Activated T-helper 2 cell treated with anti-CD3 and anti-CD28 coated beads, Interferon-gamma antibody, Interleukin-2, Interleukin-4, amounts not matched to agents 10 μg/mL and 5 μg/mL and 100 μg/mL, durations not matched to agents 14 hours and 24 hours and 36 hours (primary cell): ENCODE data around the gene SOX5. TPM values are rescaled to one million over a fixed set of nuclear protein-coding genes. Genes with fewer than 3 reads are reported as not detected.

Experiments
- DNase-seq: peaks from one replicate; pipeline ENCODE4 v3.0.0; 2021; ENCODE audit warnings: low spot score
- H3K27ac Mint-ChIP-seq: one replicate; pipeline ENCODE4 v1.8.0; 2021; ENCODE audit warnings: mixed read lengths
- H3K27me3 Mint-ChIP-seq: one replicate; pipeline ENCODE4 v1.8.0; 2021; ENCODE audit warnings: low read depth, mixed read lengths
- H3K36me3 Mint-ChIP-seq: one replicate; pipeline ENCODE4 v1.8.0; 2021; ENCODE audit warnings: low read depth, mixed read lengths
- H3K4me1 Mint-ChIP-seq: one replicate; pipeline ENCODE4 v1.8.0; 2021; ENCODE audit warnings: low read depth, mixed read lengths
- H3K4me3 Mint-ChIP-seq: one replicate; pipeline ENCODE4 v1.8.0; 2021; ENCODE audit warnings: low read depth, mild to moderate bottlenecking, moderate library complexity, mixed read lengths
- H3K9me3 Mint-ChIP-seq: one replicate; pipeline ENCODE4 v1.8.0; 2021; ENCODE audit warnings: mixed read lengths
- intact Hi-C: fragments of 100-400 bp; cut with micrococcal nuclease; formaldehyde crosslinking; loops from one replicate; pipeline ENCODE4 v1.15.1; 2023
- total RNA-seq: library from RNA; stranded (reverse); gene quantifications from 2 replicates; pipeline ENCODE4 v1.2.3, GENCODE V29; 2022

The SOX5 gene
- total RNA-seq, 1 donor from 2014 or later = 0.34 TPM

GRCh38 chr12:23634344-23634743 is 315.1 kb downstream of the SOX5 start:
- Mint-ChIP-seq H3K9me3 (peaks cover 3% of the 10 kb centered on the region), H3K4me3 (no peak overlapping the region), H3K27ac (no peak overlapping the region), H3K36me3 (no peaks in the 10 kb centered on the region), H3K4me1 (no peaks in the 10 kb centered on the region), H3K27me3 (no peaks in the 10 kb centered on the region)
- no peak for DNase-seq
- intact Hi-C loops = no loop called here

GRCh38 chr12:23631786-23632377 is 317.6 kb downstream of the SOX5 start:
- no peaks in the 10 kb centered on the region for H3K36me3 Mint-ChIP-seq
- H3K27me3 Mint-ChIP-seq = no peaks in the 10 kb centered on the region
- H3K4me3 Mint-ChIP-seq = no peak overlapping the region
- H3K9me3 Mint-ChIP-seq = no peaks in the 10 kb centered on the region
- no peak for DNase-seq
- no peak overlapping the region for H3K27ac Mint-ChIP-seq
- intact Hi-C loops = no loop called here
- H3K4me1 Mint-ChIP-seq = no peaks in the 10 kb centered on the region

- DNase-seq = no peak
- no peak overlapping the region for H3K4me3 Mint-ChIP-seq
- H3K9me3 Mint-ChIP-seq = no peaks in the 10 kb centered on the region
- no peak overlapping the region for H3K27ac Mint-ChIP-seq
- no peaks in the 10 kb centered on the region for H3K36me3 Mint-ChIP-seq
- intact Hi-C loops = no loop called here
- no peaks in the 10 kb centered on the region for H3K27me3 Mint-ChIP-seq
- H3K4me1 Mint-ChIP-seq = no peaks in the 10 kb centered on the region
Observed at GRCh38 chr12:23630524-23630923, 318.9 kb downstream of the SOX5 start.

- Mint-ChIP-seq H3K4me3 (no peak overlapping the region), H3K9me3 (peaks cover 4% of the 10 kb centered on the region), H3K27ac (no peak overlapping the region), H3K36me3 (no peaks in the 10 kb centered on the region), H3K4me1 (no peaks in the 10 kb centered on the region), H3K27me3 (no peaks in the 10 kb centered on the region)
- intact Hi-C loops = no loop called here
- no peak for DNase-seq
Observed at GRCh38 chr12:23628806-23629205, 320.7 kb downstream of the SOX5 start.

GRCh38 chr12:23626791-23627190 is 322.7 kb downstream of the SOX5 start:
- intact Hi-C loops = no loop called here
- Mint-ChIP-seq H3K4me1 (no peaks in the 10 kb centered on the region), H3K27me3 (no peaks in the 10 kb centered on the region), H3K4me3 (no peak overlapping the region), H3K36me3 (no peaks in the 10 kb centered on the region), H3K27ac (no peak overlapping the region), H3K9me3 (peaks cover 7% of the 10 kb centered on the region)
- no peak for DNase-seq

- Mint-ChIP-seq H3K27me3 (no peaks in the 10 kb centered on the region), H3K9me3 (peaks cover 17% of the 10 kb centered on the region), H3K27ac (no peak overlapping the region), H3K4me1 (no peaks in the 10 kb centered on the region), H3K36me3 (no peaks in the 10 kb centered on the region), H3K4me3 (no peak overlapping the region)
- no peak for DNase-seq
- intact Hi-C loops = no loop called here
Observed at GRCh38 chr12:23621900-23622299, 327.6 kb downstream of the SOX5 start.

- H3K27me3 Mint-ChIP-seq = no peaks in the 10 kb centered on the region
- no peak for DNase-seq
- intact Hi-C loops = no loop called here
- H3K27ac Mint-ChIP-seq = no peak overlapping the region
- no peaks in the 10 kb centered on the region for H3K36me3 Mint-ChIP-seq
- no peak overlapping the region for H3K4me3 Mint-ChIP-seq
- peaks cover 24% of the 10 kb centered on the region for H3K9me3 Mint-ChIP-seq
- no peaks in the 10 kb centered on the region for H3K4me1 Mint-ChIP-seq
Observed at GRCh38 chr12:23618718-23619117, 330.8 kb downstream of the SOX5 start.

- no peak for DNase-seq
- Mint-ChIP-seq H3K27ac (no peak overlapping the region), H3K36me3 (no peaks in the 10 kb centered on the region), H3K9me3 (peaks cover 22% of the 10 kb centered on the region), H3K4me1 (no peaks in the 10 kb centered on the region), H3K4me3 (no peak overlapping the region), H3K27me3 (no peaks in the 10 kb centered on the region)
- intact Hi-C loops = no loop called here
Observed at GRCh38 chr12:23617749-23618148, 331.7 kb downstream of the SOX5 start.

- Mint-ChIP-seq H3K4me1 (no peaks in the 10 kb centered on the region), H3K27me3 (no peaks in the 10 kb centered on the region), H3K27ac (no peak overlapping the region), H3K4me3 (no peak overlapping the region), H3K9me3 (peaks cover 14% of the 10 kb centered on the region), H3K36me3 (no peaks in the 10 kb centered on the region)
- intact Hi-C loops = no loop called here
- DNase-seq = no peak
Observed at GRCh38 chr12:23614280-23614679, 335.2 kb downstream of the SOX5 start.

GRCh38 chr12:23611320-23611719 is 338.1 kb downstream of the SOX5 start:
- H3K36me3 Mint-ChIP-seq = no peaks in the 10 kb centered on the region
- no peaks in the 10 kb centered on the region for H3K27me3 Mint-ChIP-seq
- H3K4me1 Mint-ChIP-seq = no peaks in the 10 kb centered on the region
- H3K27ac Mint-ChIP-seq = no peak overlapping the region
- intact Hi-C loops = no loop called here
- no peak for DNase-seq
- no peak overlapping the region for H3K4me3 Mint-ChIP-seq
- peaks cover 8% of the 10 kb centered on the region for H3K9me3 Mint-ChIP-seq

- intact Hi-C loops = no loop called here
- no peaks in the 10 kb centered on the region for H3K36me3 Mint-ChIP-seq
- H3K27ac Mint-ChIP-seq = no peak overlapping the region
Observed at GRCh38 chr12:23600919-23601318, 348.6 kb downstream of the SOX5 start.

GRCh38 chr12:23596568-23596967 is 352.9 kb downstream of the SOX5 start:
- Mint-ChIP-seq H3K9me3 (peaks cover 28% of the 10 kb centered on the region), H3K27ac (no peak overlapping the region), H3K4me1 (no peaks in the 10 kb centered on the region), H3K36me3 (no peaks in the 10 kb centered on the region), H3K27me3 (no peaks in the 10 kb centered on the region), H3K4me3 (no peak overlapping the region)
- intact Hi-C loops = no loop called here
- DNase-seq = no peak

More at GRCh38 chr12:23600919-23601318, 348.6 kb downstream of the SOX5 start:
- Mint-ChIP-seq H3K27me3 (no peaks in the 10 kb centered on the region), H3K9me3 (peaks cover 34% of the 10 kb centered on the region), H3K4me3 (no peak overlapping the region), H3K4me1 (no peaks in the 10 kb centered on the region)
- DNase-seq = no peak

- no peak overlapping the region for H3K27ac Mint-ChIP-seq
- no peaks in the 10 kb centered on the region for H3K36me3 Mint-ChIP-seq
- intact Hi-C loops = no loop called here
- H3K27me3 Mint-ChIP-seq = no peaks in the 10 kb centered on the region
- DNase-seq = no peak
- H3K4me1 Mint-ChIP-seq = no peaks in the 10 kb centered on the region
- H3K9me3 Mint-ChIP-seq = peaks cover 8% of the 10 kb centered on the region
- no peak overlapping the region for H3K4me3 Mint-ChIP-seq
Observed at GRCh38 chr12:23587833-23588559, 361.5 kb downstream of the SOX5 start.
